NOMO-1 treated with dmso at 0.1 percent for 144 hours (cell line): ENCODE data around the gene ASGR1.
A peak's percentile ranks its signal among the peaks of the same experiment; 100 is the strongest.
"Not testable (repeated sequence)": the region's sequence is repeated elsewhere in the genome, so short reads cannot be mapped to it uniquely, and the experiment has no call there.

Experiments
- DNase-seq: peaks from one replicate; lab custom pipeline; 2025; ENCODE audit not compliant: unreplicated experiment; lab: John Stamatoyannopoulos, UW

The ASGR1 gene

GRCh38 chr17:7191069-7191468 lies 11.9 kb upstream of the ASGR1 start:
- no peak for DNase-seq

DNA sequence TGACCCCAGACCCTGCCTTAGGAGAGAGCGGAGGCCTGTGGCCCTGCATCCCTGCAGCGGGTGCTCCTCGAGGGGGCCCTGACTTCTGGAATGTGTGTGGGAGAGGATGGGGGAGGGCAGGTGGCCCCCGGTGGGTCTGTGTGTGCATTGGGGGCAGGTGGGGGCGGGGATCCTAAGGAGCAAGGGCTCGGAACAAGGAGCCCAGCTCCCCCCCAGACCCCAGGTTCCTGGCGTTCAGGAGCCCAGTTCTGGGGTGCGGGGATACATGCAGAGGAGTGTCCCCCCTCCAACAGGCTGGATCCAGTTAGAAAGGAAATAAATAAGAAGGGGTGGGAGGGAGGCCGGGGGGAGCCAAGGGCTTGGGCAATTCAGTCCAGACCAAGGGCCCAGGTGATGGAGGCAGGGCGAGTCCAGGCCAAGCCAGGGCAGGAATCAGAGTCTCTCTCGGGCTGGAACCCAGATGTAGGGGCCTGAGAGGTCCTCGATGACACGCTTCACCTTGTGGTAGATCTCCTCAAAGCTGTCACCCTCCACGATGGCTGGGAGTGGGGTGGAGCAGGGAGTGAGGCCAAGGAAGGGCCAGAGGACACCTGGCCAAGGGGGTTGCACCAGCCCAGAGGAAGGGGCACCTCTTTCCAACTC lies 11.2 kb upstream of the ASGR1 start:
- DNase-seq: no peak

- DNase-seq: no peak
Observed at GRCh38 chr17:7186241-7186640, 7.1 kb upstream of the ASGR1 start.

DNA sequence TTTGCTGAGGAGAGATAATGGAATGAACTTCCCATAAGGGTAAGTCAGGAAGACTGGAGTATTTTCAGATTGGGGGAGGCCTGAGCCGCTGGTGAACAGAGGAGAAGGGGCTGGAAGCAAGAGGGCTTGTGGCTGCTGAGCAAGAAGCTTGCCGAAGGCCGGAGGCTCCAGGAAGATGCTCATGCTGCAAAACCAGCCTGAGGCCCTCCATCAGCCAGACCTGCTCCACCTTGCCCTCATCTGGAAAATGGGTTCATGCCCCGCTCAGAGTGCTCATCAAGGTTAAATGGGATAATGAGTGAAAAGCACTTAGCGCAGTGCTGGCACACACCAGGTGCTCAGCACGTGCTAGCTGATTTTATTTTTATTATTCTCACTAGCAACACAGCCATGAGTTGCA lies 5.5 kb upstream of the ASGR1 start:
- no peak for DNase-seq

DNA sequence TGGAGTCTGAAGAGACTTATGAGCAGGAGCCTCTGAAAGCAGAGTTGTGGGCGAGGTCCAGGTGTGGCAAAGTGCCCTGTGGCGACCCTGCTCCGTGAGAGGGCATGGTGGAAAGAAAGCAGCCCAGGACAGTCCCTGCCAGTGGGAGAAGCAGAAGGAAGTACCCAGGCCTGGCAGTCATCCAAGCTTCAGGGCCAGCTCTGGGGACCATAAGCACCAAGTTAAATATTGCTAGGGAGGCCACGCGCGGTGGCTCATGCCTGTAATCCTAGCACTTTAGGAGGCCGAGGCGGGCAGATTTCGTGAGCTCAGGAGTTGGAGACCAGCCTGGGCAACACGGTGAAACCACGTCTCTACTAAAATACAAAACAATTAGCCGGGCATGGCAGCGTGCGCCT lies 4.9 kb upstream of the ASGR1 start:
- no peak for DNase-seq

DNA sequence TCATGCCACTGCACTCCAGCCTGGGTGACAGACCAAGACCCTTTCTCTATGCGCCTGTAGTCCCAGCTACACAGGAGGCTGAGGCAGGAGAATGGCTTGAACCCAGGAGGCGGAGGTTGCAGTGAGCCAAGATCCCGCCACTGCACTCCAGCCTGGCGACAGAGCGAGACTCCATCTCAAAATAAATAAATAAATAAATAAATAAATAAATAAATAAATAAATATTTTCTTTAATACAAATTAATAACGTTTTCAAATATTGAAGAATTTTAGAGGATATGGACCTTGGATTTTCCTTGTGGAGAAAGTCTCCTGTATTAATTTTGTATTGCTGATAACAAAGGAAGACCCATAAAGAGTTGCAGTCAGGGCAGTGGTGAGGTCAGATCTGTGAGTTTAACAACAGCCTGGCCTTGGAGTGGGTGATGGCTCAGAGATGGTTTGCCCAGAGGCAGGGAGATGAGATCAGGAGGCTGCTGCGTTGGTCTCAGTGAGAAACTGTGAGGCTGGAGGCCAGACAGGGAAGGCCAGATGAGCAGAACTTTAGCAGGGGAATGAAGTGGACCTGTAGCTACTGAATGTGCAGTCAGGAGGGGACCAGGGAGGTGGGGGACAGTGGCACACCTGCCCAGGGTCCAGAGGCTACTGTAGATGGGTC lies 4.4 kb upstream of the ASGR1 start:
- no peak for DNase-seq

GRCh38 chr17:7182101-7182500 lies 2.9 kb upstream of the ASGR1 start:
- DNase-seq: not testable (repeated sequence)

DNA sequence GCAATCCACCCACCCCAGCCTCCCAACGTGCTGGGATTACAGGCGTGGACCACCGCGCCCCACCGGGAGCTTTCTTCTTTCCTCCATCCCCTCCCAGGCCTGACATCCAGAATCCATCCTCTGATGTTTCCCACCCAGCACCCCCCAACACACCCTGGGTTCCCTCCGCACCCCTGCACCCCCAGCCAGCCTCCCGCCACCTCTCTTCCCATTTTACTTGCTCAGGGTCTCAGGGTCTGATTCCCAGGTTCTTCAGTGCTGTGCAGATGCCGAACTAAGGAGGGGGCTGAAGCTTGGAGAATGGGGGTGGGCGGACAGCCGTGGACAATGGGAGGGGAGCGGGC lies 225 bp downstream of the ASGR1 start:
- DNase-seq: no peak

DNA sequence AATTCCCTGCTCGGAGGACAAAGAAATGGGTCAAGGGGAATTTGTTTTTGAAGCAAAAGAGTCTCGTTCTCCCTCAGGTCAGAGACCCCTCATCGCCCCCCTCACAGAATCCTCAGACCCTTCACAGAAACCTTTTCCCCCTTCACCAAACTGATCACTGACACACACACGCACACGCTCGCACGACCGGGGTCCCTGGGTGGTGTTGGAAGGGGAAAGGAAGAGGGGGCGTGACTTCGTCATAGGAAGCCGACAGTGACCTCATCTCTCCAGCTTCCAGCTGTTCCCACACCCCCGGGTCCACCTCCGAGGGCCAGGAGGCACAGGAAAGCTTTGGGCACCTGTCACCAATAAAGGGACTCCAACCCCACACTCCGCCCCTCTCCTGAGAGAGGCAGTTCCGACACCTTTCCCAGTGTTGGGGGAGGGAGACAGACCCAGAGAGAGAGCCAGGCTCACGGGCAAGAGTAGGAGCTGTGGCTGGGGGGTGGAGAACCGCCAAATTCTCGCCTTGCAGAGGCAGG lies 1.2 kb downstream of the ASGR1 start:
- DNase-seq: no peak

DNA sequence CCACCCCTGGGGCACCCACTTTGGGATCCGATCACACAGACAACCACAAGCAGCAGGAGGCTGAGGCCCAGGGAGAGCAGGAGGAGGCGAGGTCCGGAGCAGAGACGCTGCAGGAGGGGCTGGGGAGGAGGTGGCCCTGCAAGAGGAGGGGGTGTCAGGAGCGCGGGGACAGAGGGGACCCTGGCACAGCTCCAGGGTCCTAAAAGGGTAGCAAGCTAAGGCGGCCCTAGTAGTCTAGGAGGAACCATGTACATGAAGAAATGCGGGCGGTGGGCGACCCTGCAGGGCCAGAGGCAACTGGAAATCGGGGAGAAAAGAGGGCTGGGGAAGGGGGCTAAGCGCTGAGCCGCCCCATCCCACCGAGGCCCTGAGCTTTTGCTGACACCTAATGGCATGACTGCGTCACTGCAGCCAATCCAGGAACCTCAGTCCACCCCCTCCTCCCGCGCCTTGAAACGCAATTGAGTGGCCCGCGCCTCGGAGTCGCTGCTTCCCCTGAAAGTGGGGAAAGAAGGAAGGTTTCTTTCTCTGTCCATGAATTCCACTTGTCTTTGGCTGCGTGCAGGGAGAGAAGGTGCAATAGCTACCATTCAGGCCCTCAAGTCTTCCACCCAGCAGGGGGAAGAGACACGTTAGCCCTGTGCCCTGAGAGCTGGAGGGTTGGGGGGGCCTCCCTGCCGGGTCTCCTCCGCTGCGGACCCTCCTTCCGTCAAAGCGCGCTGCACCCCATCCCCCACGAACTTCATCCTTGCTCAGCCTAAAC lies 1.8 kb downstream of the ASGR1 start:
- DNase-seq: peak; percentile 40

DNA sequence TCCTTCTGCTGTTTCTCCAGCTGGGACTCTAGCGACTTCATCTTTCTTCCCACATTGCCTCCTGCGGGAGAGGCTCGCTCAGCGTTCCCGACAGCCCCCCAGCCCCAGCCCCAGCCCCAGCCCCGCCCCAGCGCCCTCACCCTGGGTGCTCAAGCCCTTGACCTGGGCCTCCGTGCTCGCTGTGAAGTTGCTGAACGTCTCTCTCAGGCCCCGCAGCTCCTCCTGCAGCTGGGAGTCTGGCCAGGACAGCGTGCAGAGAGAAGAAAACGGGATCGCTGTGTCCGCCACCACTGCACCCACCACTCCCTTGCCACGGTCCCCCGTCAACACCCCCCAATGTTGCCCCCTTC lies 2.4 kb downstream of the ASGR1 start:
- no peak for DNase-seq

- no peak for DNase-seq
Observed at GRCh38 chr17:7176107-7176840, 2.9 kb downstream of the ASGR1 start.

DNA sequence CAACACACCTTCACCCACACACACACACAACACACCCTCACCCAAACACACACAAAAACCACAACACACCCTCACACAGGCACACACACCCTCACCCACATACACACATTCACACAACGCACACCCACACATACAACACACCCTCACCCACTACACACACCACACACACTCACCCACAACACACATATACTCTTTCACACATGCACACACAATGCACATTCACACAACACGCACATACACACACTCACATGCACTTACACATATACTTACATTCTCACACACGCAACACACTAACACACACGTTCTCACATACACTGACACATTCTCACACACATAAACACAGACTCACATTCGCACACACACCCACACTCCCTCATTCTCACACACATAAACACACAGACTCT lies 3.8 kb downstream of the ASGR1 start:
- no peak for DNase-seq

DNA sequence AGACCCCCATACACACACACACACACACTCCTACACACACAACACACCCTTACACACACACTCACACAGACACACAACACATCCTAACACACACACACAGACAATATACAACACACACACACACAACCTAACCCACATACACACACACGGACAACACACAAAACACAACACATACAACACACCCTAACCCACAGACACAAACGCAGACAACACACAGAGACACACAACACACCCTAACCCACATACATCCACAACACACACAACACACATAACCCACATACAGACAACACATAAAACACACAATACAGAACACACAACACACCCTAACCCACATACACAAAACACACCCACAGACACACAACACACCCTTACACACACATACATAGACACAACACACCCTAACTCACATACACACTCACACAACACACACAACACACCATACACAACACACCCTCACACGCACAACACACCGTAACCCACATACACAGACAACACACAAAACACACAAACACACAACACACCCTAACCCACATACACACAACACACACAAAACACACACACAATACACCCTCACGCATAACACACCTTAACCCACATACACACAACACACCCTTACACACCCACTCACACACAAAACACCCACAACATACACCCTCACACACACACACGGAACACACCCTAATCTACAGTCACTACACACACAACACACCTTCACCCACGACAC lies 4.4 kb downstream of the ASGR1 start:
- no peak for DNase-seq

DNA sequence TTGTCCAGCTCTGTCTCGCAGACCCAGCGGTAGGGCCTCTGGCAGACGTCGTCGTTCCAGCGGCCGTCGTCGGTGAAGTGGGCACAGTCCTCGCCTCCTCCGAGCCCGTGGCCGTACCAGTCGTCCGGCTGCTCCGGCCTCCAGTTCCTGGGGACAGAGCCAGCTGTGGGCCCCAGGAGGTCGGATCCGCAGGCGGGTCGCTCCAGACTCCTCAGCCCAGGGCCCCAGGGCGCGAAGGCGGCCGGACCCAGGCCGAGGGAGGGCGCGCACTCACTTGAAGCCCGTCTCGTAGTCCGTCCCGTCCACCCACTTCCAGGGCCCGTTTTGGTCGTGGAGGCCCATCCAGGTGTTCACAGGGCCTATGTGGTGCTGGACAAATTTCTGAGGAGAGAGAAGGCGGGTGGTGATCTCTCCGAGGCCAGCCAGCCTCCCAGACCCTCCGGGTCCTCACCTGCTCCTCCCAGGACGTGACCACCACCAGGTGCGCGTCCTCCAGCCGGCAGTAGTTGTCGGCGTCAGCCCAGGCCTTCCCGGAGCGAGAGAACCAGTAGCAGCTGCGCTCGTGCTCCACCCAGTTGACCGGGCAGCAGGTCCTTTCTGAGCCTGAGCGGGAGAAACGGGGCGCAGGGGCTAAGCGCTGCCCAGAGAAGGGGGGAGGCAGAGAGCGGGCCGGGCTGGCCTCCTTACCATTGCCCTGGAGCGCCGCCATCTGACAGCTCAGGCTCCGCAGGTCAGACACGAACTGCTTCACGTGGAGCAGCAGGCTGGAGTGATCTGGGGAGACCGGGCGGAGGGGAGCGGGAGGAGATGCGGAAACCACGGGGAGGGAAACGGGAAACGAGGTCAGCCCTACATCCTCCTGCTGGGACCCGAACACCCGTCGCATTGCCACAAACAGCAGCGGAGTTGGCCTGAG lies 5.2 kb downstream of the ASGR1 start:
- DNase-seq: no peak

GRCh38 chr17:7172522-7173191 lies 6.5 kb downstream of the ASGR1 start:
- not testable (repeated sequence) for DNase-seq

DNA sequence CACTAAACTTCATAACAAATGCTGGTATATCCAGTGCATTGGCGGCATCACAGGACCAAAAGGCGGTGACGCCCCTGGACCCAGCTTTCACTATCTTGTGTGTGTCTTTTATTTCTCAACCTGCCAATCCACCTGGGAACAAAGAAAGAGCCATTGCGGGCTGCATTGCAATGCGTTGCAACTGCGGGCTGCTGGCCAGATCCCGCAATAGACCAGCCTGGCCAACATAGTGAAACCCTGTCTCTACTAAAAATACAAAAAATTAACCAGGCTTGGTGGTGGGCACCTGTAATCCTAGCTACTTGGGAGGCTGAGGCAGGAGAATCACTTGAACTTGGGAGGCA lies 9.6 kb downstream of the ASGR1 start:
- DNase-seq: not testable (repeated sequence)

DNA sequence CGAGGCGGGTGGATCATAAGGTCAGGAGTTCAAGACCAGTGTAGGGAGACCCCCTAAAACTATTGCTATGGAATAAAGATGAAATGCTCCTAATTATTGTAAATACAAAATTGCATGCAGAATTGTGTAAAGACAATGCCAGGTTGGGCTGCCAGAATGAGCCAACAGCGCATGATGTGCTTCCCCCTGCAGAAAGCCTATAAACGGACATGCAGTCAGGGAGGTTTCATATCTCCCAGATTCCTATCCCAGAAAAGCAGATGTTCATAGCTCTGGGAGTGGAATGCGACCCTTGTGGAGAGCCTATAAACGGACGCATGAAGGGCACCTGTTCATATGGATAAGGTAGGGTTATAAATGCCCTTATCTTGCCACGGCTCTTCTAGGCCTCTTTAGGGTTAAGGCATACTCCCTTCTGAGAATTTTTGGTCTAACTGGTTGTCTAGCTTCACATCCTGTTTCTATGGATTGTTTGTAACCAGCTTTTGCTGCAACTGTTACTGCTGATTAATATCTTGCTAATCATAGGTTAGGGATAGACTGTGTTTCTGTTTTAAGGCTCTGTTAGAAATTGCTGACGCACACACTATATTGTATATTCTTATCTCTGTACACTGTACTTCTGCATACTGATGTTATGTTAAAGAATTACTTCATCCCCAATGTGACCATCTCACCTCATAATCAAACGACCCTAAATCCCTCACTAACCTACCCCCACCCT lies 10.2 kb downstream of the ASGR1 start:
- not testable (repeated sequence) for DNase-seq

GRCh38 chr17:7167832-7168231 lies 11.3 kb downstream of the ASGR1 start:
- DNase-seq: peak; percentile 69
